Measurements from ENCODE around the gene NAALADL2. TPM values are rescaled to one million over a fixed set of nuclear protein-coding genes. Genes with fewer than 3 reads are reported as not detected.
A peak's percentile ranks its signal among the peaks of the same experiment; 100 is the strongest.

Gene NAALADL2
- total RNA-seq, 1 donor = 23.5 TPM

DNA sequence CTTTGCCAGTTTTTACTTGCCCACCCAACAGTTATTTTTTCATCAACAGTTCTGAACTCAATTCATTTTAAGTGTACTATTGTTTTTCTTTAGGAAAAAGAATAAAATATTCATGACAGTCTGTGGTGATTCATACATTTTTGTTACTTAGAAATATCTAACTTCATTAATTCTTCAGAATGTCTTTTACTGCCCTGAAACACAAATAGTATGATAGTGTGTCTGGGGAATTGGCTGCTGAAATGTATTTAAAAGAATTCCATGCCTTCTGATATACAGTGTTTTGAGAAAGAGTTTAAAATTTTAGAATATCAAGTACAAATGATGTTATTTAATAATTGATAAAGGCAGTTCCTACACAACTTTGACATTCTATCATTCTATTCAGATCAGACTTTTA, 854.1 kb downstream of the NAALADL2 start:
- DNase-seq (ENCODE audit: insufficient read length, low spot score, missing footprints) = peak; percentile 10
- Histone ChIP-seq H3K4me1 (ENCODE audit: insufficient read depth, low read length) (peaks cover 5% of the 10 kb centered on the region), H3K9me3 (ENCODE audit: low read depth, low read length) (no peaks in the 10 kb centered on the region), H4K20me1 (ENCODE audit: insufficient read depth, low read length) (no peaks in the 10 kb centered on the region), H3K4me3 (ENCODE audit: insufficient read depth, low read length) (no peak overlapping the region), H2AFZ (ENCODE audit: low read length) (no peak overlapping the region), H3K79me2 (ENCODE audit: insufficient read depth, low read length) (no peaks in the 10 kb centered on the region), H3K27me3 (ENCODE audit: insufficient read depth, low read length) (no peaks in the 10 kb centered on the region), H3K27ac (ENCODE audit: low read depth, low read length) (no peak overlapping the region), H3K36me3 (ENCODE audit: insufficient read depth, low read length) (no peaks in the 10 kb centered on the region), H3K4me2 (ENCODE audit: insufficient read depth, low read length) (no peak overlapping the region)
- TF ChIP-seq, protein P1, sequence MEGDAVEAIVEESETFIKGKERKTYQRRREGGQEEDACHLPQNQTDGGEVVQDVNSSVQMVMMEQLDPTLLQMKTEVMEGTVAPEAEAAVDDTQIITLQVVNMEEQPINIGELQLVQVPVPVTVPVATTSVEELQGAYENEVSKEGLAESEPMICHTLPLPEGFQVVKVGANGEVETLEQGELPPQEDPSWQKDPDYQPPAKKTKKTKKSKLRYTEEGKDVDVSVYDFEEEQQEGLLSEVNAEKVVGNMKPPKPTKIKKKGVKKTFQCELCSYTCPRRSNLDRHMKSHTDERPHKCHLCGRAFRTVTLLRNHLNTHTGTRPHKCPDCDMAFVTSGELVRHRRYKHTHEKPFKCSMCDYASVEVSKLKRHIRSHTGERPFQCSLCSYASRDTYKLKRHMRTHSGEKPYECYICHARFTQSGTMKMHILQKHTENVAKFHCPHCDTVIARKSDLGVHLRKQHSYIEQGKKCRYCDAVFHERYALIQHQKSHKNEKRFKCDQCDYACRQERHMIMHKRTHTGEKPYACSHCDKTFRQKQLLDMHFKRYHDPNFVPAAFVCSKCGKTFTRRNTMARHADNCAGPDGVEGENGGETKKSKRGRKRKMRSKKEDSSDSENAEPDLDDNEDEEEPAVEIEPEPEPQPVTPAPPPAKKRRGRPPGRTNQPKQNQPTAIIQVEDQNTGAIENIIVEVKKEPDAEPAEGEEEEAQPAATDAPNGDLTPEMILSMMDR (IDR thresholded peaks at IDR 0.05; ENCODE audit: extremely low read depth, low read depth, low read length) = no peak

DNA sequence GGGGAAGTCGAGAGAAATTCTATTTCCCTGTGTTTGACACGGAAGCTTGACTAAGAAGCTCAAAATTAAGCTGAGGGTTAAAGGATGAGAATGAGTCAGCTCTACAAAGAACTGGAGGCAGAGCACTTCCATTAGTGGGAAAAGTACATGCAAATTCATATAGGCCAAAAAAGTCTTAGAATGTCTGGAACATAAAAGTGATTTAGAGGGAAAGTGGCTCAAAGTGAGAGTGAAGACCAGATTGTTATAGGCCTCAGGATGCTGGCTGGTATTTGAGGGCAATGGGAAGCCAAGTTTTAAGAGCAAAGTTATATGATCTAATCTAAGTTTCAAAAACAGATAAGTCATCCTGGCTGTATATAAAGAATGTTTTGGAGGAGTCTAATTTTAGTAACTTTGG, 857.3 kb downstream of the NAALADL2 start:
- H4K20me1 ChIP-seq (ENCODE audit: insufficient read depth, low read length) = no peaks in the 10 kb centered on the region
- H3K79me2 ChIP-seq (ENCODE audit: insufficient read depth, low read length) = no peaks in the 10 kb centered on the region
- DNase-seq (ENCODE audit: insufficient read length, low spot score, missing footprints) = peak; percentile 9
- H3K27ac ChIP-seq (ENCODE audit: low read depth, low read length) = peak overlapping the region; percentile 61
- TF ChIP-seq, protein P1 (IDR thresholded peaks at IDR 0.05; ENCODE audit: extremely low read depth, low read depth, low read length) = no peak
- no peak overlapping the region for H3K4me2 ChIP-seq (ENCODE audit: insufficient read depth, low read length)
- H3K36me3 ChIP-seq (ENCODE audit: insufficient read depth, low read length) = no peaks in the 10 kb centered on the region
- H3K4me1 ChIP-seq (ENCODE audit: insufficient read depth, low read length) = peaks cover 5% of the 10 kb centered on the region
- H3K27me3 ChIP-seq (ENCODE audit: insufficient read depth, low read length) = no peaks in the 10 kb centered on the region
- no peaks in the 10 kb centered on the region for H3K9me3 ChIP-seq (ENCODE audit: low read depth, low read length)
- H2AFZ ChIP-seq (ENCODE audit: low read length) = no peak overlapping the region
- H3K4me3 ChIP-seq (ENCODE audit: insufficient read depth, low read length) = no peak overlapping the region

DNA sequence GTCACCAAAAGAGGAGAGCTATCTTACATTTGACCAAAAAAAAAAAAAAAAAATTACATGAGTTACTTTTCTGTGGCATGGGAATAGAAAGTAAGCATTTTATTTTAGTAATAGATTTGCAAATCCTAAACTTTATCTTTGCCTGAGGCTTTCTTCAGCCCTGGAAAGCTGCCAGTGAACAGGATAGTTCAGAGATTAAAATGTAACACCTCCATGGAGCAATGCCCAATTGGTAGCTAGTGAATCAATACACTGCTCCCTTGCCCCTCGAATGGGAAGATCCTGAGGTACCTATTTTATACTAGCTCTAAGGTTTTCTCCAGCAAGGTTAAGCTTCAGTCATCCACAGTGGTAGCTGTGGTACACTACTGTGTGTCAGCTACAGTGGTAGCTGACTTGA, 867.1 kb downstream of the NAALADL2 start:
- Histone ChIP-seq H3K27ac (ENCODE audit: low read depth, low read length) (no peak overlapping the region), H3K4me3 (ENCODE audit: insufficient read depth, low read length) (no peak overlapping the region), H2AFZ (ENCODE audit: low read length) (no peak overlapping the region), H3K36me3 (ENCODE audit: insufficient read depth, low read length) (no peaks in the 10 kb centered on the region), H3K79me2 (ENCODE audit: insufficient read depth, low read length) (no peaks in the 10 kb centered on the region), H4K20me1 (ENCODE audit: insufficient read depth, low read length) (no peaks in the 10 kb centered on the region), H3K4me2 (ENCODE audit: insufficient read depth, low read length) (no peak overlapping the region), H3K4me1 (ENCODE audit: insufficient read depth, low read length) (no peaks in the 10 kb centered on the region), H3K27me3 (ENCODE audit: insufficient read depth, low read length) (no peaks in the 10 kb centered on the region), H3K9me3 (ENCODE audit: low read depth, low read length) (no peaks in the 10 kb centered on the region)
- TF ChIP-seq, protein P1 (IDR thresholded peaks at IDR 0.05; ENCODE audit: extremely low read depth, low read depth, low read length) = no peak
- DNase-seq (ENCODE audit: insufficient read length, low spot score, missing footprints) = no peak

DNA sequence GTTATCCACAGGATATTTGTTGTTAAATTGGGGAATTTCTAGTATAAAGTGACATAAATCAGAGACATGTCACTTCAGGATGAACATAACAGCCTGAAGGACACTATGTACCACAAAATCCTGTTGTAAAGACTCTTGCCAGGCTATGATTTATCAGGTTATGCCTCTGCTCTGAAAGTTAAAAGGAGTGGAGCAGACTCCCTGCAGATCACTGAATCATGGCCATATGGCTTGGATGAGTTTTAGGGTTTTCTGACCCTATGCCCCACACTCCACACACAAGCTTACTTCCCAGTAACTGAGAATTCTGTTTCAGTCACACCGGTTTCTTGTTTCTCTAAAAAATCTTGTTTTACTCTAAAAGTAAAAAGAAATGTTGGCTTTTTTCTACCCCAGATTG, 869.4 kb downstream of the NAALADL2 start:
- no peaks in the 10 kb centered on the region for H3K36me3 ChIP-seq (ENCODE audit: insufficient read depth, low read length)
- no peak overlapping the region for H3K4me2 ChIP-seq (ENCODE audit: insufficient read depth, low read length)
- H3K4me1 ChIP-seq (ENCODE audit: insufficient read depth, low read length) = no peaks in the 10 kb centered on the region
- H3K9me3 ChIP-seq (ENCODE audit: low read depth, low read length) = no peaks in the 10 kb centered on the region
- TF ChIP-seq, protein P1 (IDR thresholded peaks at IDR 0.05; ENCODE audit: extremely low read depth, low read depth, low read length) = no peak
- no peak overlapping the region for H2AFZ ChIP-seq (ENCODE audit: low read length)
- H3K4me3 ChIP-seq (ENCODE audit: insufficient read depth, low read length) = no peak overlapping the region
- no peak for DNase-seq (ENCODE audit: insufficient read length, low spot score, missing footprints)
- no peaks in the 10 kb centered on the region for H3K79me2 ChIP-seq (ENCODE audit: insufficient read depth, low read length)
- no peak overlapping the region for H3K27ac ChIP-seq (ENCODE audit: low read depth, low read length)
- no peaks in the 10 kb centered on the region for H4K20me1 ChIP-seq (ENCODE audit: insufficient read depth, low read length)
- no peaks in the 10 kb centered on the region for H3K27me3 ChIP-seq (ENCODE audit: insufficient read depth, low read length)

Measured in osteoblast (primary cell).